ENCODE data around the gene TLCD1.
"Not testable (repeated sequence)": the region's sequence is repeated elsewhere in the genome, so short reads cannot be mapped to it uniquely, and the experiment has no call there.

The TLCD1 gene

GRCh38 chr17:28741358-28742349 is 15.6 kb upstream of the TLCD1 start:
- peak; percentile 44 to 63 for DNase-seq
- no peak for TF ChIP-seq GATA1 (IDR thresholded peaks at IDR 0.05; ENCODE audit: low read depth, low read length)
- TF ChIP-seq POLR2A (IDR thresholded peaks at IDR 0.05; ENCODE audit: low read length) = no peak

GRCh38 chr17:28740406-28741357 is 14.6 kb upstream of the TLCD1 start:
- no peak for DNase-seq
- TF ChIP-seq POLR2A (IDR thresholded peaks at IDR 0.05; ENCODE audit: low read length) (no peak), GATA1 (IDR thresholded peaks at IDR 0.05; ENCODE audit: low read depth, low read length) (no peak)

- no peak for DNase-seq
- TF ChIP-seq GATA1 (IDR thresholded peaks at IDR 0.05; ENCODE audit: low read depth, low read length) (no peak), POLR2A (IDR thresholded peaks at IDR 0.05; ENCODE audit: low read length) (no peak)
These were observed 12.8 kb upstream of the TLCD1 start for GRCh38 chr17:28738680-28739384.

- TF ChIP-seq POLR2A (IDR thresholded peaks at IDR 0.05; ENCODE audit: low read length) = no peak
- no peak for TF ChIP-seq GATA1 (IDR thresholded peaks at IDR 0.05; ENCODE audit: low read depth, low read length)
- DNase-seq = peak in 1 of 2 experiments; percentile 44
These were observed 12.0 kb upstream of the TLCD1 start for GRCh38 chr17:28737770-28738679.

DNA sequence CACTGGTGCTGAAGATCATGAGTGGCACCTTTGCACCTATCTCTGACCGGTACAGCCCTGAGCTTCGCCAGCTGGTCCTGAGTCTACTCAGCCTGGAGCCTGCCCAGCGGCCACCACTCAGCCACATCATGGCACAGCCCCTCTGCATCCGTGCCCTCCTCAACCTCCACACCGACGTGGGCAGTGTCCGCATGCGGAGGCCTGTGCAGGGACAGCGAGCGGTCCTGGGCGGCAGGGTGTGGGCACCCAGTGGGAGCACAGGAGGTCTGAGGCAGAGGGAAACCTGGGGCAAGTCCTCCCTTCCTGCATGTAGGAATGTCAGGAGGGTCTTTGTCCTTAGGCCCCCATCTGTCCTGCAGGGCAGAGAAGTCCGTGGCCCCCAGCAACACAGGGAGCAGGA is 11.3 kb upstream of the TLCD1 start:
- TF ChIP-seq GATA1 (IDR thresholded peaks at IDR 0.05; ENCODE audit: low read depth, low read length) = no peak
- TF ChIP-seq POLR2A (IDR thresholded peaks at IDR 0.05; ENCODE audit: low read length) = no peak
- DNase-seq = no peak

GRCh38 chr17:28735913-28736769 is 10.1 kb upstream of the TLCD1 start:
- not testable (repeated sequence) for DNase-seq

- TF ChIP-seq POLR2A (IDR thresholded peaks at IDR 0.05; ENCODE audit: low read length) (no peak), GATA1 (IDR thresholded peaks at IDR 0.05; ENCODE audit: low read depth, low read length) (peak; percentile 52)
- DNase-seq = peak; percentile 89
These were observed 9.2 kb upstream of the TLCD1 start for GRCh38 chr17:28735242-28735722.

GRCh38 chr17:28734712-28735241 is 8.7 kb upstream of the TLCD1 start:
- TF ChIP-seq GATA1 (IDR thresholded peaks at IDR 0.05; ENCODE audit: low read depth, low read length) (no peak), POLR2A (IDR thresholded peaks at IDR 0.05; ENCODE audit: low read length) (no peak)
- no peak for DNase-seq

GRCh38 chr17:28733346-28733745 is 7.3 kb upstream of the TLCD1 start:
- DNase-seq = no peak
- no peak for TF ChIP-seq GATA1 (IDR thresholded peaks at IDR 0.05; ENCODE audit: low read depth, low read length)
- no peak for TF ChIP-seq POLR2A (IDR thresholded peaks at IDR 0.05; ENCODE audit: low read length)

GRCh38 chr17:28729950-28730330 is 3.9 kb upstream of the TLCD1 start:
- TF ChIP-seq POLR2A (IDR thresholded peaks at IDR 0.05; ENCODE audit: low read length) (no peak), GATA1 (IDR thresholded peaks at IDR 0.05; ENCODE audit: low read depth, low read length) (no peak)
- no peak for DNase-seq

GRCh38 chr17:28728364-28729200 is 2.5 kb upstream of the TLCD1 start, which contains the start of gene NEK8:
NEK8 (plus strand) TSS chr17:28728788; CDS start chr17:28728814, 26 bp downstream.
- TF ChIP-seq GATA1 (IDR thresholded peaks at IDR 0.05; ENCODE audit: low read depth, low read length) (no peak), POLR2A (IDR thresholded peaks at IDR 0.05; ENCODE audit: low read length) (peak; percentile 65)
- peak; percentile 92 to 96 for DNase-seq
